ENCODE measurements around the gene HLCS. TPM values are rescaled to one million over a fixed set of nuclear protein-coding genes. Genes with fewer than 3 reads are reported as not detected.

Gene HLCS
- total and polyA plus RNA-seq, 2 of the 8 experiments (the other 6 are each of a cell fraction or from before 2014, with no cell fraction given) = 4.7 to 12.2 TPM

DNA sequence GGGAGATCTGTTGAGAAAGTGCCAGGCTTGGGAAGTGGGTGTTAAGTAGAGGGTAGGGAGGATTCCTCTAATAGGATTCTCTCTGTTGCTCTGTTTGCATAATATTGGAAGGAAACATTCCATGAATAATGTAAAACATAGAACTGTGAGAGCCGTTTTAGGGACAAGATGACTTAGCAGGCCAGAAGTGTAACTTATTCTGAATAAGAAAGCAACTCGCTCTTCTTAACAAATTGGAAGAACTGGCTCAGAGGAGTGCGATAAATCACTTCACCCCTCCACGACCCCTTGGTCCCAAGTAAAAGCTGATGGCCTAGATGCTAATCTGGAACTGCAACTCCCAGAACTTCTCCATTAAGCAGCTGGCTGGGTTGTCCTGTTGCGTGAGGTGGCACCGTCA, 248.5 kb downstream of the HLCS start:
- Histone ChIP-seq H3K27me3 (replicated peaks in 1 of 4; ENCODE audit: control insufficient read depth in 3 of 4, extremely low read depth in 1 of 4, insufficient read depth in 3 of 4, low read length in 3 of 4) (peaks cover 0 to 4% (median 1%) of the 10 kb centered on the region in 4 experiments; a peak in 5 of 7 replicates), H2BK15ac (ENCODE audit: low read length) (peak overlapping the region; percentile 89; the same call in 1 of the 2 replicates), H3K27ac (ENCODE audit: low read depth, low read length) (no peak overlapping the region), H4K5ac (ENCODE audit: insufficient read length, low read depth, low read length) (no peak overlapping the region), H3K4me2 (ENCODE audit: insufficient read depth in 1 of 2, low read depth in 2 of 2, low read length in 2 of 2) (0 out of 4 replicates have a peak overlapping the region, but pooled peaks of 1 of the 2 experiments have one; percentile 6), H3K9me3 (ENCODE audit: insufficient read depth in 2 of 2, low read depth in 1 of 2, low read length in 1 of 2) (no peaks in the 10 kb centered on the region), H3K79me1 (ENCODE audit: low read depth, low read length) (no peaks in the 10 kb centered on the region), H3K36me3 (ENCODE audit: control insufficient read depth in 2 of 4, insufficient read depth in 4 of 4, low read length in 3 of 4) (no peaks in the 10 kb centered on the region), H3K4ac (replicated peaks; ENCODE audit: insufficient read length, low read depth, low read length) (no peak overlapping the region), H2BK120ac (replicated peaks; ENCODE audit: low read depth, low read length) (no peak overlapping the region), H4K8ac (ENCODE audit: extremely low read depth, insufficient read depth, low read length) (no peak overlapping the region), H2BK5ac (ENCODE audit: low read depth, low read length) (no peak overlapping the region), H3K23me2 (ENCODE audit: low read depth, low read length) (no peaks in the 10 kb centered on the region), H3K4me3 (ENCODE audit: extremely low read depth in 1 of 4, insufficient read depth in 2 of 4, low read depth in 3 of 4, low read length in 4 of 4) (no peak overlapping the region), H2BK20ac (ENCODE audit: low read length) (no peak overlapping the region), H4K91ac (replicated peaks; ENCODE audit: insufficient read length, low read length) (no peak overlapping the region), H3K56ac (replicated peaks; ENCODE audit: insufficient read length, low read depth, low read length) (no peak overlapping the region), H2BK12ac (ENCODE audit: low read depth, low read length) (no peak overlapping the region), H3K4me1 (replicated peaks in 1 of 4; ENCODE audit: control insufficient read depth in 3 of 4, insufficient read depth in 4 of 4, low read length in 3 of 4) (peaks cover 0 to 4% (median 3%) of the 10 kb centered on the region in 4 experiments; a peak in 4 of 7 replicates), H3K23ac (ENCODE audit: insufficient read length) (no peak overlapping the region), H2AK5ac (ENCODE audit: low read depth, low read length) (0 out of 2 replicates have a peak overlapping the region, but pooled peaks have one; percentile 14), H3K79me2 (ENCODE audit: control insufficient read depth in 1 of 2, insufficient read depth in 2 of 2, low read length in 2 of 2) (no peaks in the 10 kb centered on the region), H2AFZ (ENCODE audit: low read length) (no peak overlapping the region), H3K9ac (replicated peaks in 1 of 4; ENCODE audit: extremely low read depth in 1 of 4, low read depth in 3 of 4, low read length in 3 of 4) (no peak overlapping the region), H3K14ac (ENCODE audit: insufficient read length) (no peak overlapping the region), H4K20me1 (replicated peaks in 1 of 2; ENCODE audit: control insufficient read depth in 1 of 2, insufficient read depth in 2 of 2, low read length in 2 of 2) (no peaks in the 10 kb centered on the region), H3K18ac (ENCODE audit: extremely low read depth, low read length) (no peak overlapping the region)
- ChIA-PET POLR2A (ENCODE audit: partially characterized antibody) (no interaction called here), CTCF (ENCODE audit: partially characterized antibody) (interaction anchor here (1.1 to 1.9 kb wide), 5 partner anchors 41 to 213 kb away, joined by 3 to 4 read pairs (median 4); no protein-coding TSS in a partner anchor)
- FAIRE-seq = no peak
- TF ChIP-seq TBP (IDR thresholded peaks at IDR 0.05; ENCODE audit: low read depth, low read length) (peak; percentile 52; the same call in 1 of the 2 replicates), RFX5 (IDR thresholded peaks at IDR 0.05; ENCODE audit: borderline replicate concordance, low read depth, low read length) (no peak), RBBP5 (IDR thresholded peaks at IDR 0.05; ENCODE audit: borderline replicate concordance, low read depth, low read length) (no peak)
- WGBS, 2 experiments (ENCODE audit: extremely low coverage in 1 of 2, insufficient coverage in 1 of 2, insufficient read length in 1 of 2, insufficient replicate concordance in 2 of 2, low coverage in 1 of 2, low lambda C conversion rate in 2 of 2, missing lambda C conversion rate in 1 of 2) = 51% methylated on average over 6 of the region's 6 CpGs; no CpG with 5 or more reads in 1 of the 2 experiments
- no peak for DNase-seq (ENCODE audit: low read depth in 1 of 2, low spot score in 2 of 2)

All from H1 (cell line).